ENCODE measurements around the gene PFKFB3. TPM values are rescaled to one million over a fixed set of nuclear protein-coding genes. Genes with fewer than 3 reads are reported as not detected.

Gene PFKFB3
- total RNA-seq, 1 donor from 2014 or later: 52.4 TPM

- Histone ChIP-seq H3K4me3 (ENCODE audit: insufficient read depth, low read depth, low read length) (no peak overlapping the region), H3K9me3 (ENCODE audit: insufficient read depth, low read depth, low read length) (no peaks in the 10 kb centered on the region), H3K27ac (ENCODE audit: low read depth, low read length) (no peak overlapping the region), H2AFZ (ENCODE audit: low read depth, low read length) (no peak overlapping the region), H3K79me2 (ENCODE audit: insufficient read depth, low read length) (peaks cover 6% of the 10 kb centered on the region), H4K20me1 (ENCODE audit: insufficient read depth, low read length) (peaks cover 45% of the 10 kb centered on the region), H3K36me3 (ENCODE audit: insufficient read depth, low read length) (no peaks in the 10 kb centered on the region), H3K4me1 (ENCODE audit: insufficient read depth, low read length) (peaks cover 31% of the 10 kb centered on the region), H3K9ac (ENCODE audit: low read length) (no peak overlapping the region), H3K27me3 (ENCODE audit: insufficient read depth, low read length) (no peaks in the 10 kb centered on the region), H3K4me2 (ENCODE audit: low read length) (no peak overlapping the region)
- no peak for DNase-seq (ENCODE audit: low read depth)
- FAIRE-seq: no peak
- no peak overlapping the region for H3K27ac Mint-ChIP-seq (ENCODE audit: unreplicated experiment)
- no peaks in the 10 kb centered on the region for H3K9me3 Mint-ChIP-seq (ENCODE audit: unreplicated experiment)
- peaks cover 9% of the 10 kb centered on the region for H3K4me1 Mint-ChIP-seq (ENCODE audit: low read depth, unreplicated experiment)
- peaks cover 6% of the 10 kb centered on the region for H3K36me3 Mint-ChIP-seq (ENCODE audit: low read depth, unreplicated experiment)
- no peak overlapping the region for H3K4me3 Mint-ChIP-seq (ENCODE audit: unreplicated experiment)
- TF ChIP-seq, protein P1, sequence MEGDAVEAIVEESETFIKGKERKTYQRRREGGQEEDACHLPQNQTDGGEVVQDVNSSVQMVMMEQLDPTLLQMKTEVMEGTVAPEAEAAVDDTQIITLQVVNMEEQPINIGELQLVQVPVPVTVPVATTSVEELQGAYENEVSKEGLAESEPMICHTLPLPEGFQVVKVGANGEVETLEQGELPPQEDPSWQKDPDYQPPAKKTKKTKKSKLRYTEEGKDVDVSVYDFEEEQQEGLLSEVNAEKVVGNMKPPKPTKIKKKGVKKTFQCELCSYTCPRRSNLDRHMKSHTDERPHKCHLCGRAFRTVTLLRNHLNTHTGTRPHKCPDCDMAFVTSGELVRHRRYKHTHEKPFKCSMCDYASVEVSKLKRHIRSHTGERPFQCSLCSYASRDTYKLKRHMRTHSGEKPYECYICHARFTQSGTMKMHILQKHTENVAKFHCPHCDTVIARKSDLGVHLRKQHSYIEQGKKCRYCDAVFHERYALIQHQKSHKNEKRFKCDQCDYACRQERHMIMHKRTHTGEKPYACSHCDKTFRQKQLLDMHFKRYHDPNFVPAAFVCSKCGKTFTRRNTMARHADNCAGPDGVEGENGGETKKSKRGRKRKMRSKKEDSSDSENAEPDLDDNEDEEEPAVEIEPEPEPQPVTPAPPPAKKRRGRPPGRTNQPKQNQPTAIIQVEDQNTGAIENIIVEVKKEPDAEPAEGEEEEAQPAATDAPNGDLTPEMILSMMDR (IDR thresholded peaks at IDR 0.05; ENCODE audit: insufficient read depth, low read depth, low read length): no peak
- TF ChIP-seq EZH2 (IDR thresholded peaks at IDR 0.05; ENCODE audit: insufficient read depth, low read length): no peak
- peaks cover 4% of the 10 kb centered on the region for H3K27me3 Mint-ChIP-seq (ENCODE audit: low read depth, unreplicated experiment)
Observed at GRCh38 chr10:6197321-6197720, 5.4 kb upstream of the PFKFB3 start.

DNA sequence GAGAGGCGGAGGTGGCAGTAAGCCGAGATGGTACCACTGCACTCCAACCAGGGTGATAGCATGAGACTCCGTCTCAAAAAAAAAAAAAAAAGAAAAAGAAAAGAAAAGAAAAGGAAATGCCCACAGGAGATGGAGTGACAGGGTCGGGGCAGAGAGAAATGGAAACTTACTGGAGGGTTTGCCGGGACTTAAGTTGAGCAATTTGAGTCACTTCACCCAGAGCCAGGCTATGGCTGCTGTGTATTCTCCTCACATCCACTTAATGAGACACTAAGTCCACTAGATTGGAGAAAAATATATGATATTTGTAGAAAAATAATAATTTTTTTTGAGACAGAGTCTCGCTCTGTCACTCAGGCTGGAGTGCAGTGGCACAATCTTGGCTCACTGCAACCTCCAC lies 4.6 kb upstream of the PFKFB3 start:
- FAIRE-seq: no peak
- H3K27me3 Mint-ChIP-seq (ENCODE audit: low read depth, unreplicated experiment): peaks cover 4% of the 10 kb centered on the region

GRCh38 chr10:6199131-6199733 lies 3.5 kb upstream of the PFKFB3 start:
- H3K4me1 ChIP-seq (ENCODE audit: insufficient read depth, low read length): peaks cover 30% of the 10 kb centered on the region
- H3K9me3 Mint-ChIP-seq (ENCODE audit: unreplicated experiment): no peaks in the 10 kb centered on the region

More for the DNA sequence above, 4.6 kb upstream of the PFKFB3 start:
- Mint-ChIP-seq H3K4me1 (ENCODE audit: low read depth, unreplicated experiment) (peaks cover 9% of the 10 kb centered on the region), H3K27ac (ENCODE audit: unreplicated experiment) (no peak overlapping the region), H3K36me3 (ENCODE audit: low read depth, unreplicated experiment) (peaks cover 6% of the 10 kb centered on the region), H3K4me3 (ENCODE audit: unreplicated experiment) (no peak overlapping the region), H3K9me3 (ENCODE audit: unreplicated experiment) (no peaks in the 10 kb centered on the region)
- H3K36me3 ChIP-seq (ENCODE audit: insufficient read depth, low read length): no peaks in the 10 kb centered on the region
- peaks cover 30% of the 10 kb centered on the region for H3K4me1 ChIP-seq (ENCODE audit: insufficient read depth, low read length)
- H3K27ac ChIP-seq (ENCODE audit: low read depth, low read length): no peak overlapping the region
- H2AFZ ChIP-seq (ENCODE audit: low read depth, low read length): no peak overlapping the region
- TF ChIP-seq EZH2 (IDR thresholded peaks at IDR 0.05; ENCODE audit: insufficient read depth, low read length): no peak
- TF ChIP-seq, protein P1 (IDR thresholded peaks at IDR 0.05; ENCODE audit: insufficient read depth, low read depth, low read length): no peak
- peaks cover 43% of the 10 kb centered on the region for H4K20me1 ChIP-seq (ENCODE audit: insufficient read depth, low read length)
- no peaks in the 10 kb centered on the region for H3K9me3 ChIP-seq (ENCODE audit: insufficient read depth, low read depth, low read length)
- no peak overlapping the region for H3K4me3 ChIP-seq (ENCODE audit: insufficient read depth, low read depth, low read length)
- no peaks in the 10 kb centered on the region for H3K27me3 ChIP-seq (ENCODE audit: insufficient read depth, low read length)
- no peak overlapping the region for H3K9ac ChIP-seq (ENCODE audit: low read length)
- DNase-seq (ENCODE audit: low read depth): no peak
- peaks cover 8% of the 10 kb centered on the region for H3K79me2 ChIP-seq (ENCODE audit: insufficient read depth, low read length)
- no peak overlapping the region for H3K4me2 ChIP-seq (ENCODE audit: low read length)

More at GRCh38 chr10:6199131-6199733, 3.5 kb upstream of the PFKFB3 start:
- Histone ChIP-seq H3K4me2 (ENCODE audit: low read length) (no peak overlapping the region), H3K27me3 (ENCODE audit: insufficient read depth, low read length) (no peaks in the 10 kb centered on the region), H4K20me1 (ENCODE audit: insufficient read depth, low read length) (peaks cover 49% of the 10 kb centered on the region), H3K79me2 (ENCODE audit: insufficient read depth, low read length) (peaks cover 16% of the 10 kb centered on the region), H3K36me3 (ENCODE audit: insufficient read depth, low read length) (no peaks in the 10 kb centered on the region), H3K9me3 (ENCODE audit: insufficient read depth, low read depth, low read length) (no peaks in the 10 kb centered on the region), H3K4me3 (ENCODE audit: insufficient read depth, low read depth, low read length) (no peak overlapping the region), H2AFZ (ENCODE audit: low read depth, low read length) (no peak overlapping the region), H3K9ac (ENCODE audit: low read length) (no peak overlapping the region), H3K27ac (ENCODE audit: low read depth, low read length) (no peak overlapping the region)
- Mint-ChIP-seq H3K27me3 (ENCODE audit: low read depth, unreplicated experiment) (peaks cover 3% of the 10 kb centered on the region), H3K4me3 (ENCODE audit: unreplicated experiment) (no peak overlapping the region), H3K36me3 (ENCODE audit: low read depth, unreplicated experiment) (peaks cover 6% of the 10 kb centered on the region), H3K27ac (ENCODE audit: unreplicated experiment) (no peak overlapping the region), H3K4me1 (ENCODE audit: low read depth, unreplicated experiment) (peaks cover 8% of the 10 kb centered on the region)
- FAIRE-seq (no peak), DNase-seq (ENCODE audit: low read depth) (no peak)
- TF ChIP-seq, protein P1 (IDR thresholded peaks at IDR 0.05; ENCODE audit: insufficient read depth, low read depth, low read length): no peak
- no peak for TF ChIP-seq EZH2 (IDR thresholded peaks at IDR 0.05; ENCODE audit: insufficient read depth, low read length)

Measured in astrocyte (in vitro differentiated cells and primary cell).